ENCODE data around the gene SSU72. TPM values are rescaled to one million over a fixed set of nuclear protein-coding genes. Genes with fewer than 3 reads are reported as not detected.

SSU72 gene
- total and polyA plus RNA-seq, 4 donors: 35.4 to 57.4 (median 44.3) TPM

DNA sequence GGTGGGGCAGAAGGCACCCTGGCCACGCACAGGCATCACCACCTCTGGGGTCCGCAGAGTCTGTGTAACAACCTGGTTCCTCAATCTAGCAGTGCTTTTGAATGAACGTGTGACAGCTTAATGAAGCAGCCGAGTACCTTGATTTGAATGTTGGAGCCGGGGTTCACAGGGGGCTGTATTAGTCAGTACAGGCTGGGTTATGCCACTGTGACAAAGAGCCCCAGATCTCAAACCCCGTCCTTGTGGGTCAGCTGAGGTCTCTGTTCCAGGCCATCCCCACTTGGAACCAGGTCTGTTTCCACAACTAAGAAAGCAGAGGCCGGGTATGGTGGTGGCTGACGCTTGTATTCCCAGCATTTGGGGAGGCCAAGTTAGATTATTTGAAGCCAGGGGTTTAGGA lies 44.7 kb downstream of the SSU72 start:
- H3K27me3 ChIP-seq (ENCODE audit: control insufficient read depth in 4 of 4, insufficient read depth in 4 of 4, low read length in 3 of 4): no peaks in the 10 kb centered on the region
- H3K9me3 ChIP-seq (ENCODE audit: control insufficient read depth in 4 of 4, low read length in 3 of 4): peaks cover 0 to 2% (median 0%) of the 10 kb centered on the region in 4 donors
- no peak overlapping the region for H3K27ac ChIP-seq (ENCODE audit: low read depth in 1 of 2, low read length in 2 of 2)
- TF ChIP-seq, protein P1, sequence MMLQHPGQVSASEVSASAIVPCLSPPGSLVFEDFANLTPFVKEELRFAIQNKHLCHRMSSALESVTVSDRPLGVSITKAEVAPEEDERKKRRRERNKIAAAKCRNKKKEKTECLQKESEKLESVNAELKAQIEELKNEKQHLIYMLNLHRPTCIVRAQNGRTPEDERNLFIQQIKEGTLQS (IDR thresholded peaks at IDR 0.05): no peak
- no peak for TF ChIP-seq RAD21 (IDR thresholded peaks at IDR 0.05)
- no peak for TF ChIP-seq TAF1 (conservative IDR thresholded peaks at IDR 0.05)
- TF ChIP-seq HNF4A (conservative IDR thresholded peaks at IDR 0.05): no peak
- no peak for TF ChIP-seq MAX (IDR thresholded peaks at IDR 0.05)
- TF ChIP-seq YY1 (IDR thresholded peaks at IDR 0.05): no peak
- TF ChIP-seq ZBTB33 (IDR thresholded peaks at IDR 0.05): no peak
- no peak for TF ChIP-seq FOXA2 (IDR thresholded peaks at IDR 0.05)
- TF ChIP-seq GABPA (IDR thresholded peaks at IDR 0.05 in 1 of 2, conservative IDR thresholded peaks at IDR 0.05 in 1 of 2): no peak
- TF ChIP-seq JUND (IDR thresholded peaks at IDR 0.05): no peak
- no peak for TF ChIP-seq HNF4G (IDR thresholded peaks at IDR 0.05)
- TF ChIP-seq FOXA1 (IDR thresholded peaks at IDR 0.05): no peak
- TF ChIP-seq RXRA (IDR thresholded peaks at IDR 0.05): no peak
- no peak for TF ChIP-seq EGR1 (IDR thresholded peaks at IDR 0.05; ENCODE audit: low read depth in 2 of 2)
- TF ChIP-seq, protein P2, sequence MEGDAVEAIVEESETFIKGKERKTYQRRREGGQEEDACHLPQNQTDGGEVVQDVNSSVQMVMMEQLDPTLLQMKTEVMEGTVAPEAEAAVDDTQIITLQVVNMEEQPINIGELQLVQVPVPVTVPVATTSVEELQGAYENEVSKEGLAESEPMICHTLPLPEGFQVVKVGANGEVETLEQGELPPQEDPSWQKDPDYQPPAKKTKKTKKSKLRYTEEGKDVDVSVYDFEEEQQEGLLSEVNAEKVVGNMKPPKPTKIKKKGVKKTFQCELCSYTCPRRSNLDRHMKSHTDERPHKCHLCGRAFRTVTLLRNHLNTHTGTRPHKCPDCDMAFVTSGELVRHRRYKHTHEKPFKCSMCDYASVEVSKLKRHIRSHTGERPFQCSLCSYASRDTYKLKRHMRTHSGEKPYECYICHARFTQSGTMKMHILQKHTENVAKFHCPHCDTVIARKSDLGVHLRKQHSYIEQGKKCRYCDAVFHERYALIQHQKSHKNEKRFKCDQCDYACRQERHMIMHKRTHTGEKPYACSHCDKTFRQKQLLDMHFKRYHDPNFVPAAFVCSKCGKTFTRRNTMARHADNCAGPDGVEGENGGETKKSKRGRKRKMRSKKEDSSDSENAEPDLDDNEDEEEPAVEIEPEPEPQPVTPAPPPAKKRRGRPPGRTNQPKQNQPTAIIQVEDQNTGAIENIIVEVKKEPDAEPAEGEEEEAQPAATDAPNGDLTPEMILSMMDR (IDR thresholded peaks at IDR 0.05; ENCODE audit: low read depth, low read length, missing input control): no peak
- TF ChIP-seq NR2F2 (IDR thresholded peaks at IDR 0.05): no peak
- no peak for TF ChIP-seq REST (IDR thresholded peaks at IDR 0.05)
- peaks cover 0 to 2% (median 2%) of the 10 kb centered on the region in 4 donors for H3K4me1 ChIP-seq (ENCODE audit: control insufficient read depth in 4 of 4, insufficient read depth in 4 of 4, low read length in 3 of 4)
- WGBS: 97% methylated on average over 8 of the region's 8 CpGs
- peaks cover 0 to 22% (median 6%) of the 10 kb centered on the region in 4 donors for H3K36me3 ChIP-seq (ENCODE audit: control insufficient read depth in 4 of 4, insufficient read depth in 3 of 4, low read depth in 1 of 4, low read length in 3 of 4)
- no peak overlapping the region for H3K9ac ChIP-seq (ENCODE audit: low read depth in 1 of 2, low read length in 2 of 2)
- H3K4me3 ChIP-seq (ENCODE audit: low read depth in 1 of 3, low read length in 3 of 3): no peak overlapping the region
- no peak for DNase-seq (ENCODE audit: low spot score)

Data from liver (tissue), 9 donors.